Mammary epithelial cell (primary cell): ENCODE results near the gene PARP12.

ENCODE experiments used
- CTCF ChIP-seq, 2 donors: IDR thresholded peaks in 1 of 2; conservative IDR thresholded peaks in 1 of 2; 2 replicates each; pipeline ENCODE4 v1.5.1; 2011 to 2012; ENCODE audit warnings: inconsistent platforms in 2 of 2, low read length in 2 of 2, mild to moderate bottlenecking in 2 of 2, control low read depth in 1 of 2, low read depth in 1 of 2; ENCODE audit not compliant: insufficient read depth in 1 of 2; ENCODE audit errors: extremely low read depth in 1 of 2
- EZH2 ChIP-seq: IDR thresholded peaks from 2 replicates; pipeline ENCODE4 v1.6.1; 2012; ENCODE audit warnings: low read length, inconsistent platforms, borderline replicate concordance

GRCh38 chr7:139976055-139976837, 86.5 kb downstream of the PARP12 start:
- TF ChIP-seq EZH2, result no peak
- TF ChIP-seq CTCF (conservative IDR thresholded peaks at IDR 0.05 in 1 of 2, IDR thresholded peaks at IDR 0.05 in 1 of 2; ENCODE audit: extremely low read depth in 1 of 2, insufficient read depth in 1 of 2, low read depth in 1 of 2, low read length in 2 of 2), result no peak
